NK-92 treated with Interleukin-12 subunit alpha and Interleukin-12 subunit beta, amount 100 ng/mL, for 24 hours (cell line): Measurements from ENCODE around the gene SSH3.

Experiments used
- DNase-seq: peaks from one replicate; lab custom pipeline; 2025; lab: John Stamatoyannopoulos, UW

SSH3 gene

DNA sequence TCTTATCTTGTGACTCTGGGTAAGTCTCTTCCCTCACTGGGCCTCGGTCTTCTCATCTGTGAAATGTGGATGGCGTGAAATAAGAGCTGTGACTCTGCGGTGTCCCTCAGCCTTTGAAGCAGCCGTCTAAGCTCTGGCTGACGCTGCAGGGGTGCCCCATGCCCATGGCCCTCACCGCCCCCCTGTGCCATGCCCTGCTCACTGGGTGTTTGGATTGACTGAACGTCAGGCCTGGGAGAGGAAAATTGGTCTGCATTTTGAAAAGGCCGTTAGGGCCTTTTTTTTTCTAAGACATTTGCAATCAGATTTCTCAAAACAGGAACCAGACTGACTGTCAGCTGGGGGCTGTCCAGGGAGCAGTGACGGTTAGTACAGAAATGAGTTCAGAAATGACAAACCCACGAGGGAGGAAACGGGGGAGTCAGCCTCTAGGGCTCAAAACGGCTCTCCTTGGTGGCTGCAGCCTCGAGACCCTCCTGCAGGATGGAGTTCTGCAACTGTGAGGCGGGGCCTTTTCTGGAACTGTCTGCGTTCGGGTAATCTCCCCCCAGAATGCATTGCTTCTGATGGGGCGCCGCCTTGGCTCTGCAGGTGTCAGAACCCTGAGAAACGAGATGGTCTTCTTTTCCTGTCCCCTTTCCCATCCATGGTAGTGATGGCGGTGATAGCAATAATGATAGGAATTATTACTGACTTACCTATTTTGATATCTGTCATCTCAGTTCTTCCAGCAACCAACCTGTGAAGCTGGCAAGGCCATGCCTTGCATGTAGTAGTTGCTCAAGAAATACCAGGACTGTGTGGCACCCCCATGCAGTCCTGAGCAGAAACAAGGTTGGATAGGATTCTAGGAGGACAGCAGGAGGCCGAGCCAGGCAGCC lies 35.0 kb upstream of the SSH3 start:
- DNase-seq: peak; percentile 64

DNA sequence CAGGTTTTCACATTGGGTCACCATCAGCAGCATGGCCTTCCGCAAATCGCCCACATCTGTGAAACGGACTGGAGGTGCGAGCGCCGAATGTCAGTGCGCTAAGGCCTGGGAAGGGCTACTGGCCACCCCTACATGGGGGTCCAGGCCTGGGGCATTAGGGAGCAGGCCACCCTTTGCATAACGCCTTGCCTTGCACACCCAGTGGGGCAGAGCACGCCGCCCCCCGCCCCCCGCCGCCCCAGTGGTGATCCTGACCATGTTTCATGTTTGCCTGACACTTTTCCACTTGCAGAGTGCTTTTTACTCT lies 34.4 kb upstream of the SSH3 start:
- DNase-seq: no peak

DNA sequence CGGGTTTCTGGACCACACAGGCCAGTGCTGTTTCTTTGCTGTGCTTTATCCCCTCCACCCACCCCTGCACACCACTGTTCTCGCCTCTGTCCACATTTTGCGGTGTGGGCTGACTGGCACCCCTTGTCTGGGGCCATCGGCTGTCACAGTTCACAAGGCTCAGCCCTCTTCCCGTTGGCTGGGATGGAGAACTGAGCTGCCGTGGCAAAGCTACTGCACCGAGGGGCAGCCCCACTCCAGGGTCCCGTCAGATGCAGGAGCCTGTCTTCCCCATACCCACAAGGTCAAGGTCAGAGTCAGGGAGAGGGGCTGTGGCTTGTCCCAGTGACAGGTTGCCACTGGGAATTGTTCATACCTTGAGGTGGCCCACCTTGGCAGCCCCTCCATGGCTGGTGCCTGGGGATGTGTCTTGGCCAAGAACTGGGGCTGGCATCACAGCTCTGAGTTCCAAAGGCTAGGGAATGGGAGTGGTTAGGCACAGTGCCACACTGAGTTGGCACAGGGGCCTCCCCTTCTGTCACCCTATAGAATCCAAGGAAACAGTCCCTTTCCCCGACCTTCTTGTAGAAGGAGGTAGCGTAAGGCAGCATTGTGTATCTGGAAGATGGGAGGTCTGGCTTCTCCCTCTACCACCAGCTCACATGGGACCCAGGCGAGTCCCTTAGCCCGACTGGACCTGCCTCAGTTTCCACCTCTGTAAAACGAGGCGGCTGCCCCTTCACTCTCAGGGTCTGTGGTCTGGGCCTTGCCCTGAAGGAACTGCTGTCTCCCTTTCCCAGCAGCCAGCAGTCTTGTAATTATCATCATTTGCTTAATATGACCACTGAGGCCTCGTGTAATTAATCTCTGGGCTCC lies 33.7 kb upstream of the SSH3 start:
- no peak for DNase-seq

DNA sequence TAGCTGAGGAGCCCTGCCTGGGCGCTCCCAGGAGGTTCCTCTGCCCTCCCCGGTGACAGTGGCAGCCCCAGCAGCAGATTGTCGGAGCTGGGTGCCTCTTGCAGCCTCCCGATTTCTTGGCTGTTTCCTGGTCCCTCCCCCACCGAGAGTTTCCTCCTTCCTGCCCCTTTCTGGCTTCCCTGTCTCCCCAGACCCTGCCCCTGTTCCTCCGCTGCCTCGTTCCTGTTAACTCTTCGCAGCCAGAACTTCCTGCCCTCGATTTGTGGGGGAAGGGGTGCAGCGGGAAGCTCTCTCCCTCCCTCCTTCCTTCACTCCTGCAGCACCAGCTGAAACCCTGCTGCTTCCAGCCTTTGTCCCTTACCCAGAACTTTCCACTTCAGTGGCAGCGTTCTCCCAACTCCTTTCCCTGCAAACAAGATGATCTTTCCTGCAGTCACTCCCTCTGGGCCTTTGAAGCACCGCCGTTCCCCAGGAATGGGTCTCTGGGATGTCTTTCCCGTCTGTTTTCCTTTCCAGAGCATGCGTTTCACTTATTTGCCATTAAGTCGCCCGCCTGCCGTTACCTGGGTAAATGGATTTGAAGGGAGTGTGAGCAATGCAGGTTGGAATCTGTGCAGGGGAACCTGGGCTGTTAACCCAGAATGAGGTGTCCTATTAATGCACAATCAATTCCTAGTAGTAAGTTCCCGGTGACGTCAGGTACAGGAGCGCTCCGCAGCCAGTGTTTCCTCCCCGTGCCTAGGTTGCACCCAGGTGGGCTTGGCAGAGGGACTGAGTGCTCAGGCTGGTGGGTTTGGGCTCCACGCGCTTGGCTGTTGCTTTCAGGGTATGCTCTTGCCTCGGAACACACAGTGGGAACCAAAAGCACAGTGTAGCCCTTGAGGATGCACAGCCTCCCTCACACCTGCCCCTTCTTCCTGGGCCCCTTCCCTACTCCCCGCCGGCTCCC lies 32.8 kb upstream of the SSH3 start:
- no peak for DNase-seq

DNA sequence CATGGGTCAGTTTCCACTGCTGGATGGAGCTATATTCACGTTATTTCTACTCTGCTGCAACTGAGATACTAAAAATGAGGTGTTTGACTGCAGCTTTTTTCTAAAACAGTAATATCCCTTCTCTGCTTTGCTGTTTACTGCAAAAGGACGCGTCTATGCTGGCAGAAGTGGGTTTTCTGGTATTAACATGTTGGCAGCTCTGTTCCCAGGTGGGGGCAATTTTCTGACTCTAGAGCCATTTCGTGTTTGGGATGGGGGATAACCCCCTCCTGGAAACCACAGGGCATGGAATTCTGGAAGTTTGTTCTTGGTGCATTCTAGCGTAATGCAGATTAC lies 32.2 kb upstream of the SSH3 start:
- DNase-seq: no peak

DNA sequence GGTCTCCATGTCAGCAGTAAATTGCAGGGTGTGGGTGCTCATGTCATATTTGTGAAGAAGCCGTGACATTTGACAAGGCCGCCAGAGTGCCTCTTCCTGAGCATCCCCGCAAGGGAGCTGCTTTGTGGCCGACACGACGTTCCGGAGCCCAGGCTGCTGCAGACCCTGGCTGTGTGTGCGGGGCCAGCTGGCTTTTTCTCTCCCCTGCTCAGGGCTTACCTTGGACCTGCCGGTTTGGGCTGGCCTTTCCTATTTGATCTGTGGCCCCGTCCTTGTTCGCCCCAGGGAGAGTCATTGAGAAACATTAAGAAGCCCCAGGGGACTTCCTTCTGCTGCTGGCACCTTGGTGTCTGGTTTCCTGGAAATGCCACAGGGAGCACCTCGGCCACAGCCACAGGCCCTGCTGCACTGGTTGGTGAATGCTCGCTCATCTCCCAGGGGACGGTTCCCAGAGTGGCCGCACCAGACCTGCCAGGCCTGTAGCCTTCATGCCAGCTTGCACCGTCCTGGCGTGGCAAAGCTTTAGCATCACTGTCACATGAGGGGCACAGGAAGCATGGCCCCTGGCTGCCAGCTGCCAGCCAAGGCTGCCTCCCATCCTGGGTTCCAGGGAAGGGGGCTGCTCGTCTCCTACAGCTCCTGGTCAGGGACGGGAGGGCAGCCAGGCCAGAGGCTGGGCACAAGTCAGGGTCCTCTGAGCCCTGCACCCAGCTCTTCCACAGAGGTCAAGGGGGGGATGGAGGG lies 31.6 kb upstream of the SSH3 start:
- DNase-seq: no peak

DNA sequence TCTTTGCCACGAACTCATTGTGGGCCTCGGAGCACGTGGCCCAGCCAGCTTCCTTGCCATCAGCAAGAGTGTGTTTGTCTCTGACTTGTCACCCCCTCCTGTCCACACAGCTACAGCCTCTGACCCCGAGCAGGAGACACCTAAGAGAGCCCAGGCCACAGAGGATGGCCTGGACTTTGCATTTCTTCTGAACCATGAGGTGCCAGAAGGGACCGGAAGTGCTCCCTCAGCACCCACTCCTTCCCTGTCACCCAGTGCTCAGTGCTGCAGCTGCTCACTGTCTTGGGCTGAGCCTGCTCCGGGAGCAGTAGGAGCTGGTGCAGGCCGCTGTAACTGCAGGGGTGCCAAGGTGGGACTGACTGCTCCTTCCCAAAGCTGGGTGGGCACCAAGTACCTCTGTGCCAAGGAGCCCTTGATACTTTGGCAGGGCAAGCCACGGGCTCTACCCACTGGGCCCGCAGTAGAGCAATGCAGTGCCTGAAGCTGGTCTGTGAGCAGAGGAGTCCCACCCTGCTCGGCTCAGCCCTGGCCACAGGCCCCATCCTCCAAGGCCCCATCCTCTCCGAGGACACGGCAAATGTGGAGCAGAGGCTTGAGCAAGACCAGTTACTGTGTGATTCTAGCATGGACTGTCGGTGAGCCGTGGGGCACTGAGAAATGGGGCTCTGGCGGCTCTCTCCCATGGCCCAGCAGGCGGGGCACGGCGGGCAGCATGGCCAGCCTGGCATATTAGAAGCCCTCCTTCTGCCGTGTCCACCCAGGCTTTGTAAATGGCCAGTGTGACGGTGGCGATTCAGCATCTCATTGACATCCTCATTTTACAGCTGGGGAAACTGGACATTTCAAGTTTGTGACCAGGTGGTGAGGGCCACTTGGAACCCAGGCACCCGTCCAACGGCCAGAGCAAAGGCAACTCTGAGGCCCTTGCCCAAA lies 30.7 kb upstream of the SSH3 start:
- DNase-seq: no peak

DNA sequence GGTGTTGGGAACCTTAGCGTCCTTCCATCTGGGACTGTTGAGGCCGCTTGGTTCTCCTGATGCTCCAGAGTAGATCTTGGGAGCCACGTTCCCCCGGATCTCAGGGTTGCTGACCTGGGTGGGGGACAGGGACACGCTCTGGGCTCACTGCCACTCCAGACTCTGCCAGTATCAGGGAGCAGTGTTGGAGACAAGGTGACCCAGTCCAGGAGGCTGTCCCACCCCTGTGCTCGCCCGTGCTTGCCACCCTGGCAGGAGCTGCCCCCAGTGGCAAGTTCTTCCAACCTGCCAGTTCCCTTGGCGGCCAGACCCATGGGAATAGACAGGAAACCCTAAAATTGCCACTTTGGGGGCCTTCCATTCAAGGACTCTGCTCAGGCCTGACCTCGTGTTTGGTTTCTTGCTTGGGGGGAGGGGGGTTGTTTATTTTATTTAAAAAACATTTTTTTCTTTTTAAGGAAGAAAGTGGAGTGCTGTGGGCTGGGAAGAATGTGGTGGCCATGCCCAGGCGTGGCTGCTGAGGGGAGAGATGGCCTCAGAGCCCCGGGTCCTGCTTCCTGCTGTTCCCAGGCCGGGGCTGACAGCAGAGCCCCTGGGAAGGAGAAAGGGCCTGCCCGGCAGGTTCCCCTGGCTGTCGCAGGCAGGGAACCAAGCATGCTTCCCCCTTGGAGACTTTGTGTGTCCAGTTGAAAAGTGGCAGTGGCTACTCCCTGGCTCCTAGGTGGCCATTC lies 29.9 kb upstream of the SSH3 start:
- no peak for DNase-seq

DNA sequence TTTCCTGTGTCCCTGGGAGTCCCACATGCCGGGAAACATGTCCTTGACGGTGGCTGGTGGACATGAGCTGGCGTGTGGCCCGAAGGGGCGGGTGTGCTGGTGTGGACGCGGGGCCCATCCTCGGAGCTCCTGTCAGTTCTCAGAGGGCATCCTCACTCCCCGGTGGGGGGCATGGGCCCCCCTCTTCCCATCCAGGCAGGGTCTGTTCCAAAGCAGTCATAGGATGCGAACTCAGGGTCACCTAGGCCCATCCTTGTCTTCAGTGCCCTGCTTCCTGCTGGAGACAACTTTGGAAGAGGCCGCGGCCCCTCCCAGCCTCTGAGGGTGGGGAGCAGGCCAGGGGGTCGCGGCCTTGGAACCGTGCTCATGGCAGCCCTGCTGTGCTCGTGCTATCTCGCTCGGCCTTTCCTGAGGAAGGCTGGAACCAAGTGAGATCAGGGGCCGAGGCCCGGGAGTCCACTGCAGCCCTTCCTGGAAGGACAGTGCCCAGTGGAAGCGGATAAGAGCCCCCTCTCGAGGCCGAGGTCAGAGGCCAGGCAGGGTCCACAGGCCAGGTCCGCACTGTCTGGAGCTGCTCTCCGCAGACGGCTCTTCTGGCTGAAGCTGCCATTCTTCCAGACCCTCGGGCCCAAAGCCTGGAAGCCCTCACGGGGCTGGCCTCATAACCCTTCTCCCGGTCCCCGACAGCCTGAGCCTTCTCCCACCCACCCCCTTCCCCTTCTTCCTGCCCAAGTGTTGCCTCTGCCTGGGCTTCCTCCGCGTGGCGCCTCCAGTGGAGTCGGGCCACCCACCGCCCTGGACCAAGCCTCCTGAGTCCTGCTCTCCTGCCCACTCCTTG lies 28.3 kb upstream of the SSH3 start:
- no peak for DNase-seq

DNA sequence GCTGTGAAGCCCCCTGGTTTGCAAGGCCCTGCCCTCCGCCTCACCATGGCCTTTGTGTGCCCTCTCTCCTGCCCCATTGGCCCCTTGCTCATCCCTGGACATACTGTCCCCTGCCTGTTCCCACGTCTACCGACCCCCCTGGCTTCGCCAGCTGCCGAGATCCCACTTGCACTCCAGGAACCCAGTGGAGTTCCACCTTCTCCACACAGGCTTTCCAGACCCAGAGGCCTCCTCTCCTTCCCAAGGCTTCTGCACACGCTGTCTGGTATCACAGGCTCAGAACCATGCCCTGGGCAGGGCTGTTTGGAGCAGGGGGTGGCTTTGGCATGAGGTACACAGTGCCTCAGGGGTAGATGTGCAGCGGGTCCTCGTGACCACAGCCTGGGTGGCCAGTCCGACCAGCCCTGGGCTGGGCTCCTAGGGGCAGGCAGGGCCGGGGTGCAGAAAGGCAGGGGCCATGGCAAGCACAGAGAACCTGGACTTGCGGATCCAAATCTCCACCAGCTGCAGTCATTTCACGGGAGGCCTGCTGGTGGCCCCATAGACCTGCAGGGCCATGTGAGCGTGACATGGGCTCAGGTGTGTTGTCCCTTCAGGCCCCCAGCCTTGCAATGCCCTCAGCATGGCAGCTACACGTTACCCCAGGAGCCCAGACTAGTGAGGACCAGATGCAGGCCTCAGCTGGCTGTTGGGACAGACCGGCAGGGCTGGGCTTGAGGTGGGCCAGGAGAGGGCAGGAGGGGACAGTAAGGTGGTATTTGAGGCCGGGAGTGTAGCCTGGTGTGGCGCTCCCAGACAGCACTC lies 27.5 kb upstream of the SSH3 start:
- no peak for DNase-seq

DNA sequence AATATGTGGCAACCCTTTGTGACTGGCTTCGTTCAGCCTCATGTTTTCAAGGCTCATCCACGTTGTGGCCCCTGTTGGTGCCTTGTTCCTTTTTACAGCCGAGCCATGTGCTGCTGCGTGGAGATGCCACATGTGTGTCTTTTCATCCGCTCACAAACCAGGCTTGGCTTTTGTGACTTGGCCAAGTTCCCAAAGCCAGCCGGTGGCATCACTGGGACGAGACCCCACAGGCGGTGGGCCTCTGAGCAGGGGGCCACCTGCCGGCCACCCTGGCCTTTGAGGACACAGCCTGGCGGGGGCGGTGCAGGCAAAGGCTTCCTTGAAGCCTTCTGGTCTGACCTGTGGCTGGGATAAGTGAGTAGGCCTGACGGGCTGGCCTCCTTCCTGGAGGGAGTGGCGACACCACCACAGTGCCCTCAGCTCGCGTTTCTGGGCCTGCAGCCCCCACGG lies 26.5 kb upstream of the SSH3 start:
- no peak for DNase-seq

DNA sequence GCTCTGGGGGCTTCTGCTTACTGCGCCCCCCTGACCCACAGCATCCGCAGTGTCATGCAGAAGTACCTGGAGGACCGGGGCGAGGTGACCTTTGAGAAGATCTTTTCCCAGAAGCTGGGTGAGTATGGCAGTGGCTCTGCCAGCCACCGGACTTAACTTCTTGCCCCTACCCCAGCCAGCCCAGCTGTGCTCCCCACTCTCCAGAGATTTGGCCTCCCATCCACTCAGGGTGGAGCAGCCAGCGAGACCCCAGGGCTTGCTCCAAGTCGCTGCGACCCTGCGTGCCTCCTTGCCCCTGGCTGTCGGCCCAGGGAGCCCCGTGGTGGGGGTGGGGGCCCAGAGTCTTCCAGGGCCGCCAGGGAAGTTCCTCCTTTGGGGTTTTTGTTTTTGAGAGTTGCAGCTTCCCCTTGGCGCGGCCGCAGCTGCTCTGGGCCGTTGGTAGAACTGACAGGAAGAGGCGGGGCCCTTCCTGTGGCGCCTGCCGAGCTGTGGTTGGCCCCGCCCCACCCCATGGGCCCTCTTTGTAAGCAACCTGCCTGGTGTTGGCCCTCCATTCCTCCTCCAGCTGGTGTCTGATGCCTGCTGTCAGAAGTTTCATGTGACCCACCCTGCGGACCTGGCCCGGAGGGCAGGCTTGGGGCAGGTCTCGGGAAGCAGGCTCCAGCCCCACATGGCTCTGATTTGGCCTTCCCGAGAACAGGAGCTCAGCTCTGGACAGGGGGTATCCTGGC lies 25.9 kb upstream of the SSH3 start:
- DNase-seq: peak; percentile 75

DNA sequence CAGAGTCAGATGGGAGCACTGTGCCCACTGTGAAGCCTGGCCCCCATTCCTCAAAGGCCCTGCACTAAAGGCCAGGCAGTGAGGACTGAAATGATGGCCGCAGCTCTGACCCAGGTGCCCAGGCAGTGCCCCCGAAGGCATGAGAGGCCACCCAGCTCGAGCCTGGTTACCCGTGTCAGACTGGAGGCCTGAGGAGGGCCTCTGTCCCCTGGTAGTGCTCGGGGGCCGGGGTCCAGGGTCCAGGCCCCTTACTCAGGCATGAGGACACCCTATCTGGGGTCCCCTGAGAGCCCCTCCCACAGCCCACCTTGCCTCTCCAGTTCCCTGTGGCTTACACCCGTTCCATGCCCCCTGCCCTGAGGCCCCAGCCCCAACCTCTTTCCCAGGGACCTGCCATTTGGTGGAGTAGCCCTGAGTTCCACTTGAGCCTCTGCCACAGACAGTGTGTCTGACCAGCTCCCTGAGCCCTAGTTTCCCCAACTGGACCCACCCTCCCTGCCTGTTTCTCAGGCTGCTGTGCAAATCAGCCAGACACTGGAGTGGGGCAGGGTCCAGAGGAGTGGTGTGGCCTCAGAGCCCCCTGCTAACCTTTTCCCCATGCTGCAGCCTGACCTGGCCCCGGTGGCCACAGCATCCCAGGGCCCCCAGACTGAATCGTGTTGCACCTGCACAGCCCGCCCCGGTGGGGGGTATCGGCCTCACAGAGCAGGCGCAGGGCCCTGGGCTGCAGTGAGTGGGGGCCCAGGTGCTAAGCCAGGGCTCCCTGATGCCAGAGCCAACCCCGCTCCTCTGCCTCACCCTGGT lies 25.0 kb upstream of the SSH3 start:
- no peak for DNase-seq

DNA sequence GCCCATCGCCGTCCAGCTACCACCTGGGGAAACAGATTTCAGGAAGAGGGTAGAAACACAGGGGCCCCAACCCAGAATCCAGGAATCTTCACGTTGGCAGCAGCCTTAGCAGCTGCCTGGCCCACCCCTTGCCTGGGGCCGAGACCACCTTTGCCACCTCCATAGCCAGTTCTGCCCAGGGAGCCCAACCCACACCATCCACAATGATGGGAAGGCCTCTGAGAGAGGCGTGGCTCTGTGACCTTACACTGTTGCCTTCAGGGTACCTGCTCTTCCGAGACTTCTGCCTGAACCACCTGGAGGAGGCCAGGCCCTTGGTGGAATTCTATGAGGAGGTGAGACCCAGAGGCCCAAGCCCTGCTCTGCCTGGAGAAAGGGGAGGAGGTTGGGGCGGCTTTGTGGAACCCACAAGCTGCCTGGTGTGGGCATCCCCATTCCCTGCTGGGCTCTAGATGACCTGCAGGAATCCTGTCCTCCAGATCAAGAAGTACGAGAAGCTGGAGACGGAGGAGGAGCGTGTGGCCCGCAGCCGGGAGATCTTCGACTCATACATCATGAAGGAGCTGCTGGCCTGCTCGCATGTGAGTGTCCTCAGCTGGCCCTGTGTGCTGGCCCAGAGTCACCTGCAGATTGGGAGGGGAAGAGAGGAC lies 24.3 kb upstream of the SSH3 start:
- no peak for DNase-seq

DNA sequence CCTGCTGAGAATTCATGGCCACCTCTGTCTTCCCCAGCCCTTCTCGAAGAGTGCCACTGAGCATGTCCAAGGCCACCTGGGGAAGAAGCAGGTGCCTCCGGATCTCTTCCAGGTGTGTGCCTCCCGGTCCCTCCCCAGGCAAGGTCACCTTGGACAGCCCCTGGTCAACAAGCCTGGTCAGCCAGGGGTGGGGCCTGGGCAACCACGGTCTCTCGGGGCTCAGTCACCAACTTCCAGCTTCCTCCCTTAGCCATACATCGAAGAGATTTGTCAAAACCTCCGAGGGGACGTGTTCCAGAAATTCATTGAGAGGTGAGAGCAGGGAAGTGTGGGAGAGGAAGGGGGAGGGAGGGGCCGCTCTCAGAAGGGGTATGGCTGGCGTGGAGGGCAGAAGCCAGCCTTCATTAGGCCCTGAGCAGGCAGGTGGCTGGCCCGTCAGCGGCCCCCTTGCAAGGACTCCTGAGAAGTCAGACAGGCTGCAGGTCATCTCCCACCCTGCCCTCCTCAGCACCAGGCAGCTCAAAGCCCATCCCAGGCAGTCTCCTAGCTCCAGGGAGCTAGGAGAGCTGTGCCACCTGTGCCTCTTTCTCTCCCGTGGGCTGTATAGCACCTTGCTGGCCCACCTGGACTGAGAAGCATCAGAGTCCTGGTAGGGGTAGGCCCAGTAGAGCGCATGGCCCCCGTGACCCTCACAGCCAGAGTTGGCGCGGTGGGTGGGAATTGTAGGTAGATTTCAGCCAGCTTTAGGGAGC lies 23.6 kb upstream of the SSH3 start:
- DNase-seq: no peak
